ENCODE results near the gene RRAGD. TPM values are rescaled to one million over a fixed set of nuclear protein-coding genes. Genes with fewer than 3 reads are reported as not detected.

The RRAGD gene
- total RNA-seq, 2 experiments from 2014 or later, result 9.0 to 10.2 TPM

DNA sequence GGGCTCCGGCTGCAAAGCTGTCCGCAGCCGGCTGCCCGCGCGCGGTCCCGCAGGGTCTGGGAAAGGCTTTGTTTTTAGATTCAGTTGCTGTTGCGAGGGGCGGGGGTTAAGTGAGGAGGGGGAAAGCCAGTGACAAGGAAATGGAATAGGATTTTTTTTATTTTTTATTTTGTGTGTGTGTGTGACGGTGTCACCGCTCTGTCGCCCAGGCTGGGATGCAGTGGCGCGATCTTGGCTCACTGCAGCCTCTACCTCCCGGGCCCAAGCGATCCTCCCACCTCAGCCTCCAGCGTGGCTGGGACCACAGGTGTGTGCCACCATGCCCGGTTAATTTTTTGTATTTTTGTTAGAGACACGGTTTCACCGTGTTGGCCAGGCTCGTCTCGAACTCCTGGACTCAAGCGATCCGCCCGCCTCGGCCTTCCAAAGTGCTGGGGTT lies 58.9 kb downstream of the RRAGD start:
- POLR2A ChIA-PET, result interaction anchor here (1.1 to 5.2 kb wide), 7 partner anchors 19 to 390 kb away, joined by 3 to 95 read pairs (median 13); partner anchors contain the start of genes LYRM2, PM20D2, PNRC1 and RNGTT
- DNase-seq (peak in 4 of 14 experiments; percentile 11 to 66 (median 41)), ATAC-seq (ENCODE audit: poor library complexity) (peak; percentile 18)
- Mint-ChIP-seq H3K4me1 (ENCODE audit: low read depth) (peaks cover 70% of the 10 kb centered on the region), H3K27ac (peak overlapping the region; percentile 85), H3K27me3 (no peaks in the 10 kb centered on the region), H3K36me3 (ENCODE audit: low read depth) (peaks cover 14% of the 10 kb centered on the region), H3K4me3 (peak overlapping the region; percentile 88), H3K9me3 (no peaks in the 10 kb centered on the region)
- intact Hi-C loops (cut with DNase I, micrococcal nuclease), result loop anchor here (5.0 to 10.0 kb wide), 8 partner anchors 56 to 1232 kb away; partner anchors contain the start of genes PNRC1 (in 2 of the 2), RNGTT (in 2 of the 2), CASP8AP2 (in 1 of the 2) and MAP3K7 (in 1 of the 2)
- H3K9me3 ChIP-seq (ENCODE audit: control insufficient read depth in 1 of 2, insufficient read depth in 1 of 2, low read length in 2 of 2), result no peaks in the 10 kb centered on the region
- no peaks in the 10 kb centered on the region for H3K27me3 ChIP-seq (ENCODE audit: control insufficient read depth in 1 of 2, insufficient read depth in 2 of 2, low read length in 2 of 2)
- peak overlapping the region; percentile 66 to 71 for H3K27ac ChIP-seq (ENCODE audit: low read depth in 1 of 2, low read length in 2 of 2)
- CTCF ChIA-PET, result interaction anchor here (1.9 kb wide), 1 partner anchor 19 kb away, joined by 10 read pairs; no protein-coding TSS in a partner anchor
- no peaks in the 10 kb centered on the region for H3K36me3 ChIP-seq (ENCODE audit: insufficient read depth, low read length)
- peak overlapping the region; percentile 71 for H3K4me3 ChIP-seq (ENCODE audit: low read length)
- TF ChIP-seq, protein P1, sequence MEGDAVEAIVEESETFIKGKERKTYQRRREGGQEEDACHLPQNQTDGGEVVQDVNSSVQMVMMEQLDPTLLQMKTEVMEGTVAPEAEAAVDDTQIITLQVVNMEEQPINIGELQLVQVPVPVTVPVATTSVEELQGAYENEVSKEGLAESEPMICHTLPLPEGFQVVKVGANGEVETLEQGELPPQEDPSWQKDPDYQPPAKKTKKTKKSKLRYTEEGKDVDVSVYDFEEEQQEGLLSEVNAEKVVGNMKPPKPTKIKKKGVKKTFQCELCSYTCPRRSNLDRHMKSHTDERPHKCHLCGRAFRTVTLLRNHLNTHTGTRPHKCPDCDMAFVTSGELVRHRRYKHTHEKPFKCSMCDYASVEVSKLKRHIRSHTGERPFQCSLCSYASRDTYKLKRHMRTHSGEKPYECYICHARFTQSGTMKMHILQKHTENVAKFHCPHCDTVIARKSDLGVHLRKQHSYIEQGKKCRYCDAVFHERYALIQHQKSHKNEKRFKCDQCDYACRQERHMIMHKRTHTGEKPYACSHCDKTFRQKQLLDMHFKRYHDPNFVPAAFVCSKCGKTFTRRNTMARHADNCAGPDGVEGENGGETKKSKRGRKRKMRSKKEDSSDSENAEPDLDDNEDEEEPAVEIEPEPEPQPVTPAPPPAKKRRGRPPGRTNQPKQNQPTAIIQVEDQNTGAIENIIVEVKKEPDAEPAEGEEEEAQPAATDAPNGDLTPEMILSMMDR (IDR thresholded peaks at IDR 0.05), result no peak
- peaks cover 31% of the 10 kb centered on the region for H3K4me1 ChIP-seq (ENCODE audit: insufficient read depth, low read length)

GRCh38 chr6:89352278-89353117 lies 59.6 kb downstream of the RRAGD start, which contains the start of gene UBE2J1:
UBE2J1 (minus strand) TSS chr6:89352722; CDS start chr6:89352569, 153 bp downstream.
- H3K36me3 Mint-ChIP-seq (ENCODE audit: low read depth), result peaks cover 12% of the 10 kb centered on the region
- Histone ChIP-seq H3K36me3 (ENCODE audit: insufficient read depth, low read length) (no peaks in the 10 kb centered on the region), H3K4me1 (ENCODE audit: insufficient read depth, low read length) (peaks cover 33% of the 10 kb centered on the region), H3K9me3 (ENCODE audit: control insufficient read depth in 1 of 2, insufficient read depth in 1 of 2, low read length in 2 of 2) (no peaks in the 10 kb centered on the region), H3K27me3 (ENCODE audit: control insufficient read depth in 1 of 2, insufficient read depth in 2 of 2, low read length in 2 of 2) (no peaks in the 10 kb centered on the region), H3K4me3 (ENCODE audit: low read length) (peak within 1 kb of the TSS; percentile 71), H3K27ac (ENCODE audit: low read depth in 1 of 2, low read length in 2 of 2) (peak within 1 kb of the TSS; percentile 69 to 71)
- H3K27ac Mint-ChIP-seq, result peak within 1 kb of the TSS; percentile 92
- TF ChIP-seq, protein P1 (IDR thresholded peaks at IDR 0.05), result no peak
- POLR2A ChIA-PET, result interaction anchor here (0.6 to 5.2 kb wide), 17 partner anchors 7 to 467 kb away, joined by 3 to 95 read pairs (median 6); partner anchors contain the start of genes LYRM2, MDN1, PM20D2 and PNRC1
- DNase-seq, result peak; percentile 42 to 90 (median 64)
- peak within 1 kb of the TSS; percentile 99 for H3K4me3 Mint-ChIP-seq
- no peaks in the 10 kb centered on the region for H3K9me3 Mint-ChIP-seq
- intact Hi-C loops (cut with DNase I, micrococcal nuclease), result loop anchor here (5.0 to 10.0 kb wide), 8 partner anchors 55 to 1232 kb away; partner anchors contain the start of genes PNRC1 (in 2 of the 2), RNGTT (in 2 of the 2), CASP8AP2 (in 1 of the 2) and MAP3K7 (in 1 of the 2)
- CTCF ChIA-PET, result interaction anchor here (1.4 to 1.9 kb wide), 2 partner anchors 15 to 20 kb away, joined by 6 to 10 read pairs; no protein-coding TSS in a partner anchor
- ATAC-seq (ENCODE audit: poor library complexity), result peak; percentile 80
- peaks cover 69% of the 10 kb centered on the region for H3K4me1 Mint-ChIP-seq (ENCODE audit: low read depth)
- H3K27me3 Mint-ChIP-seq, result no peaks in the 10 kb centered on the region

DNA sequence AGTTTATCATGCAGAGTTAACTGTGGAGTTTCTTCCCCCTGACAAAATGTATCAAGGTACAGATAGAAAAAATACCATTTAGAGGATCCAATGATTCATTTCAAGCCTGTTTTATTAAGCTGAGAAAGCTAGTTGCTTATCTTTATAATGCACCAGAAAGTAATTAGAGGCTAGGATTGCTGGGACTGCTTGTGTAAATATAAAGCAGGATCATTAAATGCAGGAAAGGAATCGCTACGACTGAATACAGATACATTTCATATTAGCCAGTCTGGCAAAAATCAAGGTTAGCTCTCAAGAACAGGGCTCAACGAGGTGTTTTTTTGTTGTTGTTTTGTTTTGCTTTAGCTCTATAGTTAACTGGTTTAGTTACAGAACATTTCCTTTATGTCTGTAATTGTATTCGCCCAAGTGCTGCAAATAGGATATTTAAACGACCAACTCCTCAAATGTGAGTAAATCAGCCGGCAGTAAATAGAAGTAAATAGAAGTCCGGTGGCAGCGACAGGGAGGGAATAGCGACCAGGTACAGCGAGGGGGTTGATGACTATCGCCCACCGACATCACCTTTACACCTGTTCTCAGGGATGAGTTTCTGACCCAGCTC lies 60.3 kb downstream of the RRAGD start:
- H3K36me3 Mint-ChIP-seq (ENCODE audit: low read depth), result peaks cover 9% of the 10 kb centered on the region
- DNase-seq (peak in 1 of 14 experiments; percentile 21), ATAC-seq (ENCODE audit: poor library complexity) (no peak)
- H3K4me1 ChIP-seq (ENCODE audit: insufficient read depth, low read length), result peaks cover 33% of the 10 kb centered on the region
- peaks cover 67% of the 10 kb centered on the region for H3K4me1 Mint-ChIP-seq (ENCODE audit: low read depth)
- H3K4me3 Mint-ChIP-seq, result peak overlapping the region; percentile 99
- H3K27ac ChIP-seq (ENCODE audit: low read depth in 1 of 2, low read length in 2 of 2), result peak overlapping the region; percentile 69 to 71
- TF ChIP-seq, protein P1 (IDR thresholded peaks at IDR 0.05), result no peak
- H3K36me3 ChIP-seq (ENCODE audit: insufficient read depth, low read length), result no peaks in the 10 kb centered on the region
- no peaks in the 10 kb centered on the region for H3K27me3 Mint-ChIP-seq
- H3K9me3 ChIP-seq (ENCODE audit: control insufficient read depth in 1 of 2, insufficient read depth in 1 of 2, low read length in 2 of 2), result no peaks in the 10 kb centered on the region
- no peaks in the 10 kb centered on the region for H3K27me3 ChIP-seq (ENCODE audit: control insufficient read depth in 1 of 2, insufficient read depth in 2 of 2, low read length in 2 of 2)
- intact Hi-C loops (cut with DNase I, micrococcal nuclease), result loop anchor here (2.0 to 10.0 kb wide), 9 partner anchors 13 to 1233 kb away; partner anchors contain the start of genes PNRC1 (in 2 of the 2), RNGTT (in 2 of the 2), CASP8AP2 (in 1 of the 2) and MAP3K7 (in 1 of the 2)
- peak overlapping the region; percentile 92 for H3K27ac Mint-ChIP-seq
- CTCF ChIA-PET, result interaction anchor here (1.4 to 1.9 kb wide), 2 partner anchors 16 to 20 kb away, joined by 6 to 10 read pairs; no protein-coding TSS in a partner anchor
- peak overlapping the region; percentile 71 for H3K4me3 ChIP-seq (ENCODE audit: low read length)
- H3K9me3 Mint-ChIP-seq, result no peaks in the 10 kb centered on the region
- POLR2A ChIA-PET, result interaction anchor here (0.7 to 5.2 kb wide), 17 partner anchors 8 to 478 kb away, joined by 3 to 95 read pairs (median 7); partner anchors contain the start of genes CASP8AP2, LYRM2, MDN1 and PM20D2
